B cell (primary cell): ENCODE results near the gene ZNF555. TPM values are rescaled to one million over a fixed set of nuclear protein-coding genes. Genes with fewer than 3 reads are reported as not detected.

ENCODE experiments used
- ATAC-seq: fragments of 200-7000 bp; cut with Tn5 transposase; one replicate; pipeline ENCODE4 v1.10.0; 2021; ENCODE audit warnings: low read depth, mild to moderate bottlenecking, moderate number of reproducible peaks, moderate library complexity
- CTCF ChIA-PET: fragments of 350-600 bp; sonication (Branson Sonifier 250); formaldehyde crosslinking; loops from one replicate; lab custom pipeline; 2021; ENCODE audit warnings: antibody characterized with exemption, inconsistent platforms; lab: Charles Lee
- POLR2A ChIA-PET: fragments of 350-600 bp; sonication (Branson Sonifier 250); formaldehyde crosslinking; loops from one replicate; lab custom pipeline; 2021; ENCODE audit warnings: antibody characterized with exemption; lab: Charles Lee
- DNase-seq: peaks from one replicate; pipeline ENCODE4 v3.0.0; 2013
- H2AFZ ChIP-seq: 2 replicates; pipeline ENCODE4 v1.6.1; 2012; ENCODE audit warnings: mild to moderate bottlenecking, low read depth, low read length; ENCODE audit not compliant: insufficient read depth, poor library complexity, severe bottlenecking
- H3K27ac ChIP-seq, 2 donors: 1 replicate in 1 of 2; 2 replicates in 1 of 2; pipeline ENCODE4 v1.5.1; 2012 to 2013; ENCODE audit warnings: low read length in 2 of 2, mild to moderate bottlenecking in 2 of 2, moderate library complexity in 1 of 2
- H3K27me3 ChIP-seq, 4 experiments: fragments of 200-600 bp in 1 of 4; sonication (generic) in 1 of 4; replicated peaks in 1 of 4; 1 replicate in 2 of 4; 2 replicates in 2 of 4; pipeline versions ENCODE4 v1.6.1 to v1.7.0; 2013 to 2016; ENCODE audit warnings: low read length in 3 of 4, mild to moderate bottlenecking in 2 of 4, mixed read lengths in 1 of 4, moderate library complexity in 1 of 4; ENCODE audit not compliant: insufficient read depth in 4 of 4, control insufficient read depth in 3 of 4; ENCODE audit errors: control extremely low read depth in 1 of 4
- H3K36me3 ChIP-seq, 2 experiments: replicated peaks in 1 of 2; 1 replicate in 1 of 2; 2 replicates in 1 of 2; pipeline versions ENCODE4 v1.6.1 to v1.7.1; 2013; ENCODE audit warnings: low read length in 1 of 2; ENCODE audit not compliant: insufficient read depth in 2 of 2, control insufficient read depth in 1 of 2; ENCODE audit errors: control extremely low read depth in 1 of 2, extremely low read depth in 1 of 2
- H3K4me1 ChIP-seq, 2 donors: fragments of 200-600 bp in 1 of 2; sonication (generic) in 1 of 2; 1 replicate in 1 of 2; 2 replicates in 1 of 2; pipeline versions ENCODE4 v1.5.1 to v1.6.1; 2013 to 2017; ENCODE audit warnings: low read length in 2 of 2; ENCODE audit not compliant: control insufficient read depth in 2 of 2, insufficient read depth in 2 of 2
- H3K4me2 ChIP-seq: replicated peaks from 2 replicates; pipeline ENCODE3; 2012; ENCODE audit warnings: mild to moderate bottlenecking, low read depth, low read length; ENCODE audit not compliant: poor library complexity, severe bottlenecking
- H3K4me3 ChIP-seq, 5 experiments: fragments of 200-600 bp in 1 of 5; sonication (generic) in 1 of 5; 1 replicate in 3 of 5; 2 replicates in 2 of 5; pipeline versions ENCODE4 v1.5.1 to v1.7.0; 2011 to 2016; ENCODE audit warnings: low read length in 4 of 5, mild to moderate bottlenecking in 4 of 5, low read depth in 2 of 5, control low read depth in 1 of 5, moderate library complexity in 1 of 5; ENCODE audit not compliant: insufficient read depth in 1 of 5; ENCODE audit errors: control extremely low read depth in 1 of 5, extremely low read depth in 1 of 5
- H3K79me2 ChIP-seq: fragments of 200-600 bp; sonication (generic); one replicate; pipeline ENCODE4 v1.6.0; 2016; ENCODE audit warnings: low read length; ENCODE audit not compliant: control insufficient read depth, insufficient read depth
- H3K9ac ChIP-seq: fragments of 200-600 bp; sonication (generic); 2 replicates; pipeline ENCODE4 v1.6.1; 2017; ENCODE audit warnings: mild to moderate bottlenecking, low read length, moderate library complexity
- H3K9me3 ChIP-seq, 3 donors: one replicate each; pipeline versions ENCODE4 v1.6.1 to v1.7.1; 2013; ENCODE audit warnings: low read length in 2 of 3; ENCODE audit not compliant: control insufficient read depth in 2 of 3, insufficient read depth in 1 of 3; ENCODE audit errors: control extremely low read depth in 1 of 3
- H4K20me1 ChIP-seq: 2 replicates; pipeline ENCODE4 v1.6.0; 2012; ENCODE audit warnings: mild to moderate bottlenecking, low read length; ENCODE audit not compliant: insufficient read depth, control insufficient read depth, poor library complexity, severe bottlenecking
- H3K27ac Mint-ChIP-seq: one replicate; pipeline ENCODE4 v1.8.0; 2021; ENCODE audit warnings: mixed read lengths
- H3K27me3 Mint-ChIP-seq: one replicate; pipeline ENCODE4 v1.8.0; 2021; ENCODE audit warnings: mixed read lengths
- H3K4me1 Mint-ChIP-seq: one replicate; pipeline ENCODE4 v1.8.0; 2021; ENCODE audit warnings: mixed read lengths
- H3K4me3 Mint-ChIP-seq: one replicate; pipeline ENCODE4 v1.8.0; 2021; ENCODE audit warnings: mixed read lengths
- H3K9me3 Mint-ChIP-seq: one replicate; pipeline ENCODE4 v1.8.0; 2022; ENCODE audit warnings: mixed read lengths; ENCODE audit not compliant: insufficient read depth
- CTCF ChIP-seq: fragments of 200-600 bp; IDR thresholded peaks from one replicate; pipeline ENCODE4 v1.8.0; 2022; ENCODE audit warnings: antibody characterized with exemption, mild to moderate bottlenecking
- EZH2 ChIP-seq: IDR thresholded peaks from 2 replicates; pipeline ENCODE4 v1.6.1; 2012; ENCODE audit warnings: borderline replicate concordance, low read depth, mild to moderate bottlenecking, moderate library complexity, low read length; ENCODE audit not compliant: insufficient read depth, poor library complexity, severe bottlenecking
- WGBS: methylation state at CpG from one replicate; pipeline ENCODE4 v1.1.5; 2013; ENCODE audit warnings: missing lambda C conversion rate; ENCODE audit not compliant: insufficient coverage; 5-methylcytosine and 5-hydroxymethylcytosine counted together
- intact Hi-C: fragments of 100-400 bp; cut with micrococcal nuclease; formaldehyde crosslinking; loops from one replicate; pipeline ENCODE4 v1.10.0; 2022
- polyA plus RNA-seq: library from polyadenylated mRNA; depleted of rRNA; stranded (reverse); fragments of >200 nt; gene quantifications from 2 replicates; pipeline ENCODE4 v1.2.3, GENCODE V29; 2012
- total RNA-seq, 2 donors: library from RNA; stranded (reverse); fragments of 120-200 nt in 1 of 2; gene quantifications; 1 replicate in 1 of 2; 2 replicates in 1 of 2; pipeline versions ENCODE4 v1.2.3 to v1.2.4, GENCODE V29; 2013 to 2022

The ZNF555 gene
- total and polyA plus RNA-seq, 2 donors (not counting 1 experiment from before 2014, with no cell fraction given), result 1.8 to 7.4 TPM

GRCh38 chr19:2815191-2815614 is 26.1 kb upstream of the ZNF555 start:
- peaks cover under 1 to 11% of the 10 kb centered on the region in 2 donors for H3K4me1 ChIP-seq
- WGBS, result 96% methylated on average over 13 of the region's 13 CpGs
- no peak overlapping the region for H2AFZ ChIP-seq
- ATAC-seq (no peak), DNase-seq (no peak)
- no peak overlapping the region for H3K4me3 Mint-ChIP-seq
- no peaks in the 10 kb centered on the region for H3K27me3 Mint-ChIP-seq
- H3K4me2 ChIP-seq, result no peak overlapping the region
- H4K20me1 ChIP-seq, result no peaks in the 10 kb centered on the region
- POLR2A ChIA-PET, result no interaction called here
- CTCF ChIA-PET, result no interaction called here
- H3K27ac ChIP-seq, result no peak overlapping the region
- H3K4me3 ChIP-seq, result no peak overlapping the region
- H3K27me3 ChIP-seq, result no peaks in the 10 kb centered on the region
- peaks cover 5% of the 10 kb centered on the region for H3K4me1 Mint-ChIP-seq
- no peaks in the 10 kb centered on the region for H3K9me3 ChIP-seq
- H3K9ac ChIP-seq, result no peak overlapping the region
- no peak overlapping the region for H3K27ac Mint-ChIP-seq
- no peak for TF ChIP-seq CTCF
- no peak for TF ChIP-seq EZH2
- H3K79me2 ChIP-seq, result peaks cover 3% of the 10 kb centered on the region
- H3K9me3 Mint-ChIP-seq, result no peaks in the 10 kb centered on the region
- peaks cover 0 to 5% of the 10 kb centered on the region in 2 experiments for H3K36me3 ChIP-seq
- intact Hi-C loops, result no loop called here

GRCh38 chr19:2815923-2816322 is 25.4 kb upstream of the ZNF555 start:
- H3K27me3 ChIP-seq, result no peaks in the 10 kb centered on the region
- H3K27ac ChIP-seq, result no peak overlapping the region
- peaks cover 7% of the 10 kb centered on the region for H3K79me2 ChIP-seq
- H4K20me1 ChIP-seq, result no peaks in the 10 kb centered on the region
- Mint-ChIP-seq H3K27ac (no peak overlapping the region), H3K4me3 (no peak overlapping the region), H3K9me3 (no peaks in the 10 kb centered on the region), H3K4me1 (peaks cover 8% of the 10 kb centered on the region), H3K27me3 (no peaks in the 10 kb centered on the region)
- H3K36me3 ChIP-seq, result peaks cover 0 to 5% of the 10 kb centered on the region in 2 experiments
- H3K4me2 ChIP-seq, result no peak overlapping the region
- H3K9me3 ChIP-seq, result no peaks in the 10 kb centered on the region
- POLR2A ChIA-PET, result no interaction called here
- intact Hi-C loops, result no loop called here
- TF ChIP-seq EZH2 (no peak), CTCF (no peak)
- peaks cover 4 to 18% of the 10 kb centered on the region in 2 donors for H3K4me1 ChIP-seq
- no peak overlapping the region for H3K4me3 ChIP-seq
- CTCF ChIA-PET, result no interaction called here
- WGBS, result 83% methylated on average over 11 of the region's 15 CpGs
- no peak overlapping the region for H3K9ac ChIP-seq
- ATAC-seq (no peak), DNase-seq (no peak)
- no peak overlapping the region for H2AFZ ChIP-seq
